ENCODE measurements around the gene INPP5J. TPM values are rescaled to one million over a fixed set of nuclear protein-coding genes. Genes with fewer than 3 reads are reported as not detected.
A peak's percentile ranks its signal among the peaks of the same experiment; 100 is the strongest.

Gene INPP5J
- total RNA-seq, 3 donors from 2014 or later, result 21.3 to 44.0 (median 24.1) TPM

DNA sequence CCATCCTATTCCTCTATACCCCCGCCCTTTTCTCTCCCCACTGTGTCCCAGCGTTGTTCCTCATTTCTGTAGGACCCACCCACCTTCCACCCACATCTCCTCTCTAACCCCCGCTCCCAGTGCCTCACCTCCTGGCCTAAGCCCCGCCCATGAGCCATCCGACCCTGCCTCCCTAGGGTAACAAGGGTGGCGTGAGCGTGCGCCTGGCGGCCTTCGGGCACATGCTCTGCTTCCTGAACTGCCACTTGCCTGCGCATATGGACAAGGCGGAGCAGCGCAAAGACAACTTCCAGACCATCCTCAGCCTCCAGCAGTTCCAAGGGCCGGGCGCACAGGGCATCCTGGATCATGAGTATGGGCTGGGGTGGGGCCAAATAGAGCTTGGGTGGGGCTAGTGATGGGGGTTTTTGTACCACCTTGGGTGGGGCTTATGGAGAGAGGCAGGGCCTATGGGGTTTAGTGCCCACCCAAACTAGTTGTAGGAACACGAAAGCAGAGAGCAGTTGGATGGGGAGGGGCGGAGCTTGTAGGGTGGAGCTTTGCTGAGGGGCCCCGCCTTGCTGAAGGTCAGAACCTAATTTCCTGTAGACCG, 4.5 kb downstream of the INPP5J start:
- no peak overlapping the region for H3K4me3 ChIP-seq
- DNase-seq (peak in 2 of 3 donors; percentile 34 to 40), ATAC-seq (no peak)
- no peaks in the 10 kb centered on the region for H3K9me3 ChIP-seq
- TF ChIP-seq, protein P1, sequence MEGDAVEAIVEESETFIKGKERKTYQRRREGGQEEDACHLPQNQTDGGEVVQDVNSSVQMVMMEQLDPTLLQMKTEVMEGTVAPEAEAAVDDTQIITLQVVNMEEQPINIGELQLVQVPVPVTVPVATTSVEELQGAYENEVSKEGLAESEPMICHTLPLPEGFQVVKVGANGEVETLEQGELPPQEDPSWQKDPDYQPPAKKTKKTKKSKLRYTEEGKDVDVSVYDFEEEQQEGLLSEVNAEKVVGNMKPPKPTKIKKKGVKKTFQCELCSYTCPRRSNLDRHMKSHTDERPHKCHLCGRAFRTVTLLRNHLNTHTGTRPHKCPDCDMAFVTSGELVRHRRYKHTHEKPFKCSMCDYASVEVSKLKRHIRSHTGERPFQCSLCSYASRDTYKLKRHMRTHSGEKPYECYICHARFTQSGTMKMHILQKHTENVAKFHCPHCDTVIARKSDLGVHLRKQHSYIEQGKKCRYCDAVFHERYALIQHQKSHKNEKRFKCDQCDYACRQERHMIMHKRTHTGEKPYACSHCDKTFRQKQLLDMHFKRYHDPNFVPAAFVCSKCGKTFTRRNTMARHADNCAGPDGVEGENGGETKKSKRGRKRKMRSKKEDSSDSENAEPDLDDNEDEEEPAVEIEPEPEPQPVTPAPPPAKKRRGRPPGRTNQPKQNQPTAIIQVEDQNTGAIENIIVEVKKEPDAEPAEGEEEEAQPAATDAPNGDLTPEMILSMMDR (IDR thresholded peaks at IDR 0.05), result no peak
- intact Hi-C loops (cut with DNase I, micrococcal nuclease), result no loop called here
- peaks cover 4% of the 10 kb centered on the region for H3K4me1 ChIP-seq (ENCODE audit: low read depth)
- no peaks in the 10 kb centered on the region for H3K36me3 ChIP-seq (ENCODE audit: low read depth)

DNA sequence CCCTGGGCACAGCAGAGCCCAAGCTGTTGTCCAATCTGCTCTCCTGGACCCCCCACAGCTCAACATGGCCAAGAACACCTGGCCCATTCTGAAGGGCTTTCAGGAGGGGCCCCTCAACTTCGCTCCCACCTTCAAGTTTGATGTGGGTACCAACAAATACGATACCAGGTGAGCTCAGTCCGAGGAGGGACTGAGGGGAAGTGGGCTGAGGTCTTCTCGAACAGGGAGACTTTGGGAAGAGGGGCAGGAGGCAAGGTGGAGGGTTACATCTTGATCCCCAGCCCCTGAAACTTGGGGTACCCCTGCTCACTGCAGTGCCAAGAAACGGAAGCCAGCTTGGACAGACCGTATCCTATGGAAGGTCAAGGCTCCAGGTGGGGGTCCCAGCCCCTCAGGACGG, 5.4 kb downstream of the INPP5J start:
- DNase-seq (peak in 1 of 3 donors; percentile 16), ATAC-seq (no peak)
- TF ChIP-seq, protein P1 (IDR thresholded peaks at IDR 0.05), result no peak
- intact Hi-C loops (cut with DNase I, micrococcal nuclease), result no loop called here
- Histone ChIP-seq H3K36me3 (ENCODE audit: low read depth) (no peaks in the 10 kb centered on the region), H3K4me1 (ENCODE audit: low read depth) (no peaks in the 10 kb centered on the region), H3K9me3 (no peaks in the 10 kb centered on the region), H3K4me3 (no peak overlapping the region)

DNA sequence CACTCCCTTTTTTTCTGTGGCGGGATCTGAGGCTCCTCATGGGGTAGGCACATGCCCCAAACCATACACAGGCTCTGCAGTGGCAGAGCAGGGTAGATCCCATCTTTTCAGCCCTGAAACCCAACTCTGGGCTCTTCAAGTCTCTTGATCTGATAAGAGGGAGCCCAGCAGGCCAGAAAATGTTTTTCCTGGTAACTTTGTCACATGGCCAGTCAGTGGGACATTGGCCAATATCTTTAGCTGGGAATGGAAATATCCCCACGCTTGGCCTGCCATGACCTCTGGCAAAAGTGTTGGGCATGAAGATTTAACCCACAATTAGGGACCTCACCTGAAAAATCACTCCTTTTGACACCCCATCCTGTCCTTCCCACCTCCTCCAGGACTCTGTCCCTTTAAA, 8.1 kb downstream of the INPP5J start:
- intact Hi-C loops (cut with DNase I, micrococcal nuclease), result no loop called here
- DNase-seq (no peak), ATAC-seq (no peak)
- Histone ChIP-seq H3K4me1 (ENCODE audit: low read depth) (no peaks in the 10 kb centered on the region), H3K4me3 (no peak overlapping the region), H3K9me3 (no peaks in the 10 kb centered on the region), H3K36me3 (ENCODE audit: low read depth) (no peaks in the 10 kb centered on the region)
- TF ChIP-seq, protein P1 (IDR thresholded peaks at IDR 0.05), result no peak

DNA sequence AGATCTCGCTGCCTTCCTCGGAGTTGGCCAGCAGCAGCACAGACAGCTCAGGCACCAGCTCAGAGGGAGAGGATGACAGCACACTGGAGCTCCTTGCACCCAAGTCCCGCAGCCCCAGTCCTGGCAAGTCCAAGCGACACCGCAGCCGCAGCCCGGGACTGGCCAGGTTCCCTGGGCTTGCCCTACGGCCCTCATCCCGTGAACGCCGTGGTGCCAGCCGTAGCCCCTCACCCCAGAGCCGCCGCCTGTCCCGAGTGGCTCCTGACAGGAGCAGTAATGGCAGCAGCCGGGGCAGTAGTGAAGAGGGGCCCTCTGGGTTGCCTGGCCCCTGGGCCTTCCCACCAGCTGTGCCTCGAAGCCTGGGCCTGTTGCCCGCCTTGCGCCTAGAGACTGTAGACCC, 11.1 kb downstream of the INPP5J start:
- H3K4me3 ChIP-seq, result no peak overlapping the region
- no peak for DNase-seq
- no peak for ATAC-seq
- H3K9me3 ChIP-seq, result no peaks in the 10 kb centered on the region
- no peaks in the 10 kb centered on the region for H3K4me1 ChIP-seq (ENCODE audit: low read depth)
- H3K36me3 ChIP-seq (ENCODE audit: low read depth), result no peaks in the 10 kb centered on the region
- TF ChIP-seq, protein P1 (IDR thresholded peaks at IDR 0.05), result no peak
- intact Hi-C loops (cut with DNase I, micrococcal nuclease), result no loop called here

DNA sequence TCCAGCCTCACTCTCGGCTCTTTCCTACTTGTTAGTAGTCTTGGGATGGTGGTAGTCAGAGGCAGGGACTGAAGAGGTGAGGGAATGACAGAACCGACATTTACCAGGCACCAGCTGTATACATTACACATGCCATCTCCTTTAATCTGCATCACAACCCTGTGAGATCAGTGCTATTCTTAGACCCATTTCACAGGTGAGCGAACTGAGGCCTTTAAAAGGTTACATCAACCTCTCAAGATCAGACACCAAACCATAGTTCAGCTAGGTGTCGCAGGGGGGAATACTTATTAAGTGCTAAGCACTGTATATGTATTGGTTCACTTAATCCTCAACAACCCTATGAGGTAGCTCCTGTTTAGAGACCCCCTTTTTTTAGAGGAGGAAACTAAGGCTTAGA, 11.9 kb downstream of the INPP5J start:
- no peak for ATAC-seq
- no peak overlapping the region for H3K4me3 ChIP-seq
- TF ChIP-seq, protein P1 (IDR thresholded peaks at IDR 0.05), result no peak
- no peaks in the 10 kb centered on the region for H3K4me1 ChIP-seq (ENCODE audit: low read depth)
- H3K9me3 ChIP-seq, result no peaks in the 10 kb centered on the region
- intact Hi-C loops (cut with DNase I, micrococcal nuclease), result no loop called here
- DNase-seq, result no peak
- H3K36me3 ChIP-seq (ENCODE audit: low read depth), result no peaks in the 10 kb centered on the region

DNA sequence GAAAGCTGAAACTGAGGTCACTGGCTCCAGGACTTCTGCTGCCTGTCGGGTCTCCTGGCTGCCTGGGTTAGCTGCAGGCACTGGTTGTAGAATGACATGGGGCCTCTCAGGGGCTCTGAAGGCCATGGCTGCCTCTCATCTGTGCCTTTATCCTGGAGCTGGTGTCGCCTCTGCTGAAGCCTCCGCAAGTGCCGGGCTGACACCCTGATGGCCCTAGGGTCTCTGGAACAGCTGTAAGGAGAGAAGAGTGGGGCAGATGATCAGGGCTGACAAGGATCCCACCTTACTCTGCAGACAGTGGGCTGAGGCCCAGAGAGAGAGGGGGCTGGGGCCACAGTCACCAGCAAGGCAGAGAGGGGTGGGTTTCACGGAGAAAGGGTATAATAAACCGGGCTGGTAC, 12.9 kb downstream of the INPP5J start:
- Histone ChIP-seq H3K9me3 (no peaks in the 10 kb centered on the region), H3K36me3 (ENCODE audit: low read depth) (no peaks in the 10 kb centered on the region), H3K4me1 (ENCODE audit: low read depth) (no peaks in the 10 kb centered on the region), H3K4me3 (no peak overlapping the region)
- DNase-seq (no peak), ATAC-seq (no peak)
- intact Hi-C loops (cut with DNase I, micrococcal nuclease), result no loop called here
- TF ChIP-seq, protein P1 (IDR thresholded peaks at IDR 0.05), result no peak

Data from mucosa of descending colon (tissue), 3 donors.